Measurements from ENCODE around the gene MAPRE2. TPM values are rescaled to one million over a fixed set of nuclear protein-coding genes. Genes with fewer than 3 reads are reported as not detected.

The MAPRE2 gene
- total and polyA plus RNA-seq, 2 donors (not counting 1 experiment from before 2014, with no cell fraction given) = 18.5 to 88.1 TPM

GRCh38 chr18:35174093-35174731 lies 133.0 kb downstream of the MAPRE2 start:
- no peak overlapping the region for H3K27ac ChIP-seq (ENCODE audit: insufficient read depth, low read length)
- TF ChIP-seq, protein P1, sequence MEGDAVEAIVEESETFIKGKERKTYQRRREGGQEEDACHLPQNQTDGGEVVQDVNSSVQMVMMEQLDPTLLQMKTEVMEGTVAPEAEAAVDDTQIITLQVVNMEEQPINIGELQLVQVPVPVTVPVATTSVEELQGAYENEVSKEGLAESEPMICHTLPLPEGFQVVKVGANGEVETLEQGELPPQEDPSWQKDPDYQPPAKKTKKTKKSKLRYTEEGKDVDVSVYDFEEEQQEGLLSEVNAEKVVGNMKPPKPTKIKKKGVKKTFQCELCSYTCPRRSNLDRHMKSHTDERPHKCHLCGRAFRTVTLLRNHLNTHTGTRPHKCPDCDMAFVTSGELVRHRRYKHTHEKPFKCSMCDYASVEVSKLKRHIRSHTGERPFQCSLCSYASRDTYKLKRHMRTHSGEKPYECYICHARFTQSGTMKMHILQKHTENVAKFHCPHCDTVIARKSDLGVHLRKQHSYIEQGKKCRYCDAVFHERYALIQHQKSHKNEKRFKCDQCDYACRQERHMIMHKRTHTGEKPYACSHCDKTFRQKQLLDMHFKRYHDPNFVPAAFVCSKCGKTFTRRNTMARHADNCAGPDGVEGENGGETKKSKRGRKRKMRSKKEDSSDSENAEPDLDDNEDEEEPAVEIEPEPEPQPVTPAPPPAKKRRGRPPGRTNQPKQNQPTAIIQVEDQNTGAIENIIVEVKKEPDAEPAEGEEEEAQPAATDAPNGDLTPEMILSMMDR (conservative IDR thresholded peaks at IDR 0.05 in 1 of 2, IDR thresholded peaks at IDR 0.05 in 1 of 2; ENCODE audit: low read depth in 1 of 2, low read length in 2 of 2) = no peak
- H3K4me1 ChIP-seq (ENCODE audit: control insufficient read depth, extremely low read depth, insufficient read depth, low read length) = no peaks in the 10 kb centered on the region
- no peaks in the 10 kb centered on the region for H3K36me3 ChIP-seq (ENCODE audit: control insufficient read depth, insufficient read depth, low read length)
- H2AFZ ChIP-seq (ENCODE audit: low read length) = no peak overlapping the region
- H3K4me3 ChIP-seq (replicated peaks in 1 of 4; ENCODE audit: control extremely low read depth in 1 of 4, insufficient read depth in 1 of 4, low read depth in 3 of 4, low read length in 4 of 4) = no peak overlapping the region
- no peaks in the 10 kb centered on the region for H3K9me3 ChIP-seq (ENCODE audit: control insufficient read depth, insufficient read depth, low read depth, low read length)
- no peak for DNase-seq (ENCODE audit: low read depth in 2 of 2)
- H3K4me2 ChIP-seq (ENCODE audit: extremely low read depth, insufficient read depth, low read length) = no peak overlapping the region
- no peaks in the 10 kb centered on the region for H3K79me2 ChIP-seq (ENCODE audit: control insufficient read depth, insufficient read depth, low read length)
- no peaks in the 10 kb centered on the region for H4K20me1 ChIP-seq (ENCODE audit: control insufficient read depth, extremely low read depth, insufficient read depth, low read length)
- no peaks in the 10 kb centered on the region for H3K27me3 ChIP-seq (ENCODE audit: control insufficient read depth, insufficient read depth, low read length)
- no peak overlapping the region for H3K9ac ChIP-seq (ENCODE audit: insufficient read depth, low read length)

DNA sequence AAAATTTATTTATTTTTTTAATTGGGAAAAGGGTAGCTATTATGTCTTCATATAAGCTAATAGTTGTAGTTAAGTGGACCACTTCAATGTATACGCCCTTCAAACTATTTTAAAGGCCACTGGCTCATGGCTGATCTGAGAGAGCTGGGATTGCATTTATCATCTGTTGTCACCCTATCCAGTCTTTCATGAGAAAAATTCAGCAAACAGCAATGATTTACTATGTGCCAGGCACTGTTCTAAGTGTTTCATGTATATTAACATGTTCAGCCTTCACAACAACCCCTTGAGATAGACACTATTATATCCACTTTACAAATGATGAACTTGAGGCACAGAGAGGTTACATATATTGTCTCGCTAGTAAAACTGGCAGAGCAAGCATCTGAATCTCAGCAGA lies 133.5 kb downstream of the MAPRE2 start:
- TF ChIP-seq, protein P1 (conservative IDR thresholded peaks at IDR 0.05 in 1 of 2, IDR thresholded peaks at IDR 0.05 in 1 of 2; ENCODE audit: low read depth in 1 of 2, low read length in 2 of 2) = no peak
- TF ChIP-seq EZH2 (IDR thresholded peaks at IDR 0.05; ENCODE audit: low read length, missing control alignments) = no peak
- Histone ChIP-seq H3K36me3 (ENCODE audit: control insufficient read depth, insufficient read depth, low read length) (no peaks in the 10 kb centered on the region), H3K9me3 (ENCODE audit: control insufficient read depth, insufficient read depth, low read depth, low read length) (no peaks in the 10 kb centered on the region), H3K4me1 (ENCODE audit: control insufficient read depth, extremely low read depth, insufficient read depth, low read length) (no peaks in the 10 kb centered on the region), H3K79me2 (ENCODE audit: control insufficient read depth, insufficient read depth, low read length) (no peaks in the 10 kb centered on the region), H3K4me2 (ENCODE audit: extremely low read depth, insufficient read depth, low read length) (no peak overlapping the region), H4K20me1 (ENCODE audit: control insufficient read depth, extremely low read depth, insufficient read depth, low read length) (no peaks in the 10 kb centered on the region), H3K9ac (ENCODE audit: insufficient read depth, low read length) (no peak overlapping the region), H3K27ac (ENCODE audit: insufficient read depth, low read length) (no peak overlapping the region), H2AFZ (ENCODE audit: low read length) (no peak overlapping the region), H3K4me3 (replicated peaks in 1 of 4; ENCODE audit: control extremely low read depth in 1 of 4, insufficient read depth in 1 of 4, low read depth in 3 of 4, low read length in 4 of 4) (no peak overlapping the region), H3K27me3 (ENCODE audit: control insufficient read depth, insufficient read depth, low read length) (no peaks in the 10 kb centered on the region)
- no peak for DNase-seq (ENCODE audit: low read depth in 2 of 2)

- H3K27me3 ChIP-seq (ENCODE audit: control insufficient read depth, insufficient read depth, low read length) = no peaks in the 10 kb centered on the region
- no peak overlapping the region for H3K9ac ChIP-seq (ENCODE audit: insufficient read depth, low read length)
- H3K4me3 ChIP-seq (replicated peaks in 1 of 4; ENCODE audit: control extremely low read depth in 1 of 4, insufficient read depth in 1 of 4, low read depth in 3 of 4, low read length in 4 of 4) = no peak overlapping the region
- no peaks in the 10 kb centered on the region for H3K4me1 ChIP-seq (ENCODE audit: control insufficient read depth, extremely low read depth, insufficient read depth, low read length)
- no peak for TF ChIP-seq EZH2 (IDR thresholded peaks at IDR 0.05; ENCODE audit: low read length, missing control alignments)
- TF ChIP-seq, protein P1 (conservative IDR thresholded peaks at IDR 0.05 in 1 of 2, IDR thresholded peaks at IDR 0.05 in 1 of 2; ENCODE audit: low read depth in 1 of 2, low read length in 2 of 2) = no peak
- H4K20me1 ChIP-seq (ENCODE audit: control insufficient read depth, extremely low read depth, insufficient read depth, low read length) = no peaks in the 10 kb centered on the region
- no peaks in the 10 kb centered on the region for H3K36me3 ChIP-seq (ENCODE audit: control insufficient read depth, insufficient read depth, low read length)
- no peak overlapping the region for H3K4me2 ChIP-seq (ENCODE audit: extremely low read depth, insufficient read depth, low read length)
- no peaks in the 10 kb centered on the region for H3K9me3 ChIP-seq (ENCODE audit: control insufficient read depth, insufficient read depth, low read depth, low read length)
- no peak overlapping the region for H2AFZ ChIP-seq (ENCODE audit: low read length)
- H3K79me2 ChIP-seq (ENCODE audit: control insufficient read depth, insufficient read depth, low read length) = no peaks in the 10 kb centered on the region
- no peak overlapping the region for H3K27ac ChIP-seq (ENCODE audit: insufficient read depth, low read length)
- no peak for DNase-seq (ENCODE audit: low read depth in 2 of 2)
Observed at GRCh38 chr18:35176925-35177324, 135.7 kb downstream of the MAPRE2 start.
